ENCODE results near the gene CPA3.

CPA3 gene

GRCh38 chr3:148906667-148907066 is 41.6 kb downstream of the CPA3 start:
- no peak overlapping the region for H3K4me3 ChIP-seq (ENCODE audit: low read depth, low read length)
- H3K27me3 ChIP-seq (ENCODE audit: insufficient read depth, low read depth, severe bottlenecking), result no peaks in the 10 kb centered on the region
- H3K36me3 ChIP-seq, result no peaks in the 10 kb centered on the region
- DNase-seq, result no peak
- no peaks in the 10 kb centered on the region for H3K9me3 ChIP-seq (ENCODE audit: severe bottlenecking)
- no peak overlapping the region for H3K27ac ChIP-seq
- TF ChIP-seq, protein P1, sequence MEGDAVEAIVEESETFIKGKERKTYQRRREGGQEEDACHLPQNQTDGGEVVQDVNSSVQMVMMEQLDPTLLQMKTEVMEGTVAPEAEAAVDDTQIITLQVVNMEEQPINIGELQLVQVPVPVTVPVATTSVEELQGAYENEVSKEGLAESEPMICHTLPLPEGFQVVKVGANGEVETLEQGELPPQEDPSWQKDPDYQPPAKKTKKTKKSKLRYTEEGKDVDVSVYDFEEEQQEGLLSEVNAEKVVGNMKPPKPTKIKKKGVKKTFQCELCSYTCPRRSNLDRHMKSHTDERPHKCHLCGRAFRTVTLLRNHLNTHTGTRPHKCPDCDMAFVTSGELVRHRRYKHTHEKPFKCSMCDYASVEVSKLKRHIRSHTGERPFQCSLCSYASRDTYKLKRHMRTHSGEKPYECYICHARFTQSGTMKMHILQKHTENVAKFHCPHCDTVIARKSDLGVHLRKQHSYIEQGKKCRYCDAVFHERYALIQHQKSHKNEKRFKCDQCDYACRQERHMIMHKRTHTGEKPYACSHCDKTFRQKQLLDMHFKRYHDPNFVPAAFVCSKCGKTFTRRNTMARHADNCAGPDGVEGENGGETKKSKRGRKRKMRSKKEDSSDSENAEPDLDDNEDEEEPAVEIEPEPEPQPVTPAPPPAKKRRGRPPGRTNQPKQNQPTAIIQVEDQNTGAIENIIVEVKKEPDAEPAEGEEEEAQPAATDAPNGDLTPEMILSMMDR (IDR thresholded peaks at IDR 0.05; ENCODE audit: low read depth, low read length), result no peak

GRCh38 chr3:148911173-148911572 is 46.1 kb downstream of the CPA3 start:
- no peaks in the 10 kb centered on the region for H3K9me3 ChIP-seq (ENCODE audit: severe bottlenecking)
- TF ChIP-seq, protein P1 (IDR thresholded peaks at IDR 0.05; ENCODE audit: low read depth, low read length), result no peak
- DNase-seq, result no peak

DNA sequence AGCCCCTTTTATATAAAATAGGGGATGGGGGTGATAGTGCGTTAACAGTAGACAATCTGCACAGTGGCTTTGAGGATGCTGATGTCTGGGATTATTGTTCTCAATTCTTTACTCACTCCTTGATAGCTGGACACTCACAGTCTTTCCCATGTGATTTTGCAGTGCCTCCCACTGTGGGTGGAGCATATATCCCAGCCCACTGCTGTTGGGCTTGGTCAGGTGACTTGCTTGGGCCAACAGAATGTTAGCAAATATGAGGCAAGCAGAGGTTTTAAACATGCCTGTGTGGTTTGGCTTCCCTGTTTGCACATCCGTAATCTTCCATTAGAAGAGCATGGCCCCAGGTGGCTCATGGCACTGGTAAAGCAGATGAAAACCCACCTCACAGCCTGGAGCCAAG is 46.5 kb downstream of the CPA3 start:
- TF ChIP-seq, protein P1 (IDR thresholded peaks at IDR 0.05; ENCODE audit: low read depth, low read length), result no peak
- no peak overlapping the region for H3K27ac ChIP-seq
- H3K27me3 ChIP-seq (ENCODE audit: insufficient read depth, low read depth, severe bottlenecking), result no peaks in the 10 kb centered on the region
- no peak overlapping the region for H3K4me3 ChIP-seq (ENCODE audit: low read depth, low read length)
- no peak for DNase-seq
- no peaks in the 10 kb centered on the region for H3K36me3 ChIP-seq
- no peaks in the 10 kb centered on the region for H3K9me3 ChIP-seq (ENCODE audit: severe bottlenecking)

More at GRCh38 chr3:148911173-148911572, 46.1 kb downstream of the CPA3 start:
- Histone ChIP-seq H3K27me3 (ENCODE audit: insufficient read depth, low read depth, severe bottlenecking) (no peaks in the 10 kb centered on the region), H3K27ac (no peak overlapping the region), H3K36me3 (no peaks in the 10 kb centered on the region), H3K4me3 (ENCODE audit: low read depth, low read length) (no peak overlapping the region)

DNA sequence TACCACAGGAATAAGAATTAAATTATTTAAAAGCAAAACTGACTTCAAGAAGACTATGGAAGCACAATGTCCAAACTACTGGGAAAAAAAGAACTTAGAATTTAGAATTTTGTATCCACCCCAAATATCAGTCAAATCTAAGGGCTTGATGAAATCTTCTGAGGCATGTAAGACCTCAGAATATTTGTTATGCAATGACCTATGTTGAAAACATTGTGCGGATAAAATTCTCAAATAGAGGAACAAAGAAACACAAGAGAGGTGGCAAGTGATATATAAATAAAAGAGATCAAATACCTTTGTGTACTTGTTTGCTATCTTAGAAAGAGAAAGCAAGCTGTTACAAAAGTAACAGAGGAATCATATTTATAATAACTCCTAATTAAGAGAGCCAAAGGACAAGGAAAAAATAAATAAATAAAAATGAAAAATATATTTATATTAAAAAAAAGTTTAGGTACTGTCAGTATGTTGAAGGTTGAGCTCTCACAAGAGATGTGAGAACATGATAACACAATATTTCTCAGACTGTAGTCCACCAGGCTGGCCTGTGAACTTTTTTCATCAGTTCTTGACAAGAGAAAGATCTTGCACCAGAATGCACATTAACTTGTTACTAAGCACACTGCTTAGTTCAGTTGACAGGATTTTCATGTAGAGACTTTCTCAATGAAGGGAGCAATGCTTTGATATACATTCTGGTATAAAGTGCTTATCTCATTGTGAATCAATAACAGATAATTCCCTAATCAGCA is 50.0 kb downstream of the CPA3 start:
- TF ChIP-seq, protein P1 (IDR thresholded peaks at IDR 0.05; ENCODE audit: low read depth, low read length), result no peak
- H3K27me3 ChIP-seq (ENCODE audit: insufficient read depth, low read depth, severe bottlenecking), result no peaks in the 10 kb centered on the region
- DNase-seq, result no peak
- no peaks in the 10 kb centered on the region for H3K9me3 ChIP-seq (ENCODE audit: severe bottlenecking)
- no peaks in the 10 kb centered on the region for H3K36me3 ChIP-seq
- no peak overlapping the region for H3K4me3 ChIP-seq (ENCODE audit: low read depth, low read length)
- H3K27ac ChIP-seq, result no peak overlapping the region

DNA sequence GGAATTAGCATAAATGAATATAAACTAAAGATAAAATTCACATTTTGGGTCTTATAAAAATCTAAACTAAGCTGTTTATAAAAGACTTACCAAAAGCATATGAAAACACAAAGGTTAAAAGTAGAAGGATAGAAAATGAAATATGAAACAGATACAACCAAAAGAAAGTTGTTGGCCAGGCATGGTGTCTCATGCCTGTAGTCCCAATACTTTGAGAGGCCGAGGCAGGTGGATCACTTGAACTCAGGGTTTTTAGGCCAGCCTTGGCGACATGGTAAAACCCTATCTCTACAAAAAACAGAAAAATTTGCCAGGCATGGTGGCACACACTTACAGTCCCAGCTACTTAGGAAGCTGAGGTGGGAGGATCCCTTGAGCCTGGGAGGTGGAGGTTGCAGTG is 51.0 kb downstream of the CPA3 start:
- Histone ChIP-seq H3K36me3 (no peaks in the 10 kb centered on the region), H3K9me3 (ENCODE audit: severe bottlenecking) (no peaks in the 10 kb centered on the region), H3K27ac (no peak overlapping the region), H3K4me3 (ENCODE audit: low read depth, low read length) (no peak overlapping the region), H3K27me3 (ENCODE audit: insufficient read depth, low read depth, severe bottlenecking) (no peaks in the 10 kb centered on the region)
- no peak for DNase-seq
- TF ChIP-seq, protein P1 (IDR thresholded peaks at IDR 0.05; ENCODE audit: low read depth, low read length), result no peak

DNA sequence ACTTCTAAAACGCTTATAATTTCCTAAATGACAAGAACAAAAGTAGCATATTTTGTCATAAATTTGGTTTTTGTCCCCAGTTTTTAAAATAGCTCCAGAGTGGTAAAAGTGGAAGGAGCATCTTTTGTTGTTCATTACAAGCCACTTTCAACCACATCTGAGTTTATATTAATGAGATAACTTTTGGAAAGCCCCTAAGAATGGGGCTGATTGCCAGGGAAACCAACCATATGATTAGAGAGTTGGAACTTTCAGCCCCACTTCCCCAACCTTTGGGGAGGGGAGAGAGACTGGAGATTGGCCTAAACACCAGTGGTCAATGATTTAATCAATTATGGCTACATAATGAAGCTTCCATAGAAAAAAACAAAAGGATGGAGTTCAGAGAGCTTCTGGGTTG is 57.4 kb downstream of the CPA3 start:
- no peaks in the 10 kb centered on the region for H3K27me3 ChIP-seq (ENCODE audit: insufficient read depth, low read depth, severe bottlenecking)
- no peak overlapping the region for H3K27ac ChIP-seq
- no peaks in the 10 kb centered on the region for H3K9me3 ChIP-seq (ENCODE audit: severe bottlenecking)
- no peak overlapping the region for H3K4me3 ChIP-seq (ENCODE audit: low read depth, low read length)
- H3K36me3 ChIP-seq, result no peaks in the 10 kb centered on the region
- TF ChIP-seq, protein P1 (IDR thresholded peaks at IDR 0.05; ENCODE audit: low read depth, low read length), result no peak
- no peak for DNase-seq
